Keratinocyte (primary cell): ENCODE data around the gene UBC. TPM values are rescaled to one million over a fixed set of nuclear protein-coding genes. Genes with fewer than 3 reads are reported as not detected.

Experiments used
- DNase-seq: peaks from one replicate; pipeline ENCODE4 v3.0.0-alpha.2; 2011; ENCODE audit warnings: low read depth, missing footprints, low spot score
- FAIRE-seq: peaks from 2 replicates; lab custom pipeline; 2011; peaks lifted over from hg19 to GRCh38; lab: Jason Lieb, UNC
- H2AFZ ChIP-seq: 2 replicates; pipeline ENCODE4 v1.6.0; 2012; ENCODE audit warnings: low read length, control low read depth, inconsistent platforms; ENCODE audit not compliant: control insufficient read depth
- H3K27ac ChIP-seq: 2 replicates; pipeline ENCODE4 v1.5.1; 2011; ENCODE audit warnings: low read length; ENCODE audit not compliant: control insufficient read depth, insufficient read depth
- H3K27me3 ChIP-seq: 3 replicates; pipeline ENCODE4 v1.6.0; 2011; ENCODE audit warnings: low read length; ENCODE audit not compliant: control insufficient read depth, insufficient read depth; ENCODE audit errors: extremely low read depth
- H3K36me3 ChIP-seq, 2 experiments: 2 replicates in 1 of 2; 3 replicates in 1 of 2; pipeline ENCODE4 v1.5.1; 2011; ENCODE audit warnings: low read length in 2 of 2, mild to moderate bottlenecking in 1 of 2; ENCODE audit not compliant: control insufficient read depth in 2 of 2, insufficient read depth in 2 of 2; ENCODE audit errors: extremely low read depth in 1 of 2
- H3K4me1 ChIP-seq: 3 replicates; pipeline ENCODE4 v1.5.1; 2011; ENCODE audit warnings: low read length; ENCODE audit not compliant: control insufficient read depth, insufficient read depth; ENCODE audit errors: extremely low read depth
- H3K4me2 ChIP-seq: 3 replicates; pipeline ENCODE4 v1.6.0; 2011; ENCODE audit warnings: low read depth, low read length; ENCODE audit not compliant: control insufficient read depth, insufficient read depth; ENCODE audit errors: extremely low read depth
- H3K4me3 ChIP-seq, 3 experiments: fragments of 200-600 bp in 1 of 3; sonication (generic) in 1 of 3; 2 replicates in 2 of 3; 3 replicates in 1 of 3; pipeline ENCODE4 v1.5.1; 2011 to 2016; ENCODE audit warnings: low read length in 3 of 3, mild to moderate bottlenecking in 3 of 3, control low read depth in 2 of 3, inconsistent platforms in 1 of 3, low read depth in 1 of 3, mixed read lengths in 1 of 3, mixed run types in 1 of 3, moderate library complexity in 1 of 3; ENCODE audit not compliant: control insufficient read depth in 2 of 3, insufficient read depth in 2 of 3; ENCODE audit errors: extremely low read depth in 1 of 3
- H3K79me2 ChIP-seq: 2 replicates; pipeline ENCODE4 v1.6.0; 2012; ENCODE audit warnings: low read length; ENCODE audit not compliant: control insufficient read depth, insufficient read depth
- H3K9ac ChIP-seq: 3 replicates; pipeline ENCODE4 v1.6.0; 2011; ENCODE audit warnings: low read length; ENCODE audit not compliant: control insufficient read depth, insufficient read depth; ENCODE audit errors: extremely low read depth
- H3K9me1 ChIP-seq: 3 replicates; pipeline ENCODE4 v1.6.0; 2011; ENCODE audit warnings: low read length; ENCODE audit not compliant: control insufficient read depth, insufficient read depth; ENCODE audit errors: extremely low read depth
- H3K9me3 ChIP-seq: 2 replicates; pipeline ENCODE4 v1.5.1; 2012; ENCODE audit warnings: low read depth, low read length; ENCODE audit not compliant: control insufficient read depth
- H4K20me1 ChIP-seq: 3 replicates; pipeline ENCODE4 v1.6.0; 2011; ENCODE audit warnings: low read length; ENCODE audit not compliant: control insufficient read depth, insufficient read depth; ENCODE audit errors: extremely low read depth
- CTCF ChIP-seq, 3 experiments: IDR thresholded peaks in 1 of 3; conservative IDR thresholded peaks in 1 of 3; optimal IDR thresholded peaks in 1 of 3; 2 replicates in 2 of 3; 3 replicates in 1 of 3; pipeline versions ENCODE3 to v1.5.1; 2011; ENCODE audit warnings: low read length in 3 of 3, mild to moderate bottlenecking in 3 of 3, moderate library complexity in 2 of 3, control low read depth in 1 of 3, inconsistent platforms in 1 of 3; ENCODE audit not compliant: insufficient read depth in 2 of 3; ENCODE audit errors: extremely low read depth in 1 of 3
- EZH2 ChIP-seq: IDR thresholded peaks from one replicate; pipeline ENCODE4 v1.6.1; 2012; ENCODE audit warnings: inconsistent platforms, mild to moderate bottlenecking, low read length, moderate library complexity
- dilution Hi-C: fragments of 300-500 bp; cut with MboI; formaldehyde crosslinking; loops from one replicate; pipeline ENCODE4 v1.7.0; 2020; ENCODE audit warnings: low sequenced_read_pairs; ENCODE audit not compliant: extremely low pct_ligation_motif_present
- polyA plus RNA-seq, 5 experiments: library from polyadenylated mRNA; depleted of rRNA in 3 of 5; stranded (reverse) in 3 of 5; stranded (forward) in 1 of 5; unstranded in 1 of 5; fragments of >200 nt; gene quantifications; 1 replicate in 1 of 5; 2 replicates in 3 of 5; 3 replicates in 1 of 5; pipeline versions ENCODE4 v1.2.1 to v1.2.3, GENCODE V29; 2011 to 2012; ENCODE audit warnings: missing spikeins in 2 of 5, low read depth in 1 of 5, low replicate concordance in 1 of 5

Gene UBC
- polyA plus RNA-seq, 1 donor (not counting 4 experiments of a cell fraction or from before 2014, with no cell fraction given): 2,363 TPM

- H3K9ac ChIP-seq: peak overlapping the region; percentile 26
- no peaks in the 10 kb centered on the region for H4K20me1 ChIP-seq
- H3K27me3 ChIP-seq: no peaks in the 10 kb centered on the region
- no peaks in the 10 kb centered on the region for H3K9me3 ChIP-seq
- H3K4me3 ChIP-seq: peak overlapping the region; percentile 13 to 44 (median 36)
- FAIRE-seq: peak; percentile 85
- peak overlapping the region; percentile 87 for H3K4me2 ChIP-seq
- H3K36me3 ChIP-seq: no peaks in the 10 kb centered on the region
- no peaks in the 10 kb centered on the region for H3K9me1 ChIP-seq
- peak overlapping the region; percentile 75 for H2AFZ ChIP-seq
- DNase-seq: no peak
- dilution Hi-C loops: no loop called here
- TF ChIP-seq EZH2 (no peak), CTCF (optimal IDR thresholded peaks at IDR 0.05 in 1 of 3, IDR thresholded peaks at IDR 0.05 in 1 of 3, conservative IDR thresholded peaks at IDR 0.05 in 1 of 3; ENCODE audit: extremely low read depth in 1 of 3, insufficient read depth in 2 of 3, low read length in 3 of 3) (peak; percentile 91 to 99 (median 96))
- H3K27ac ChIP-seq: peak overlapping the region; percentile 96
- H3K79me2 ChIP-seq: no peaks in the 10 kb centered on the region
- H3K4me1 ChIP-seq: peaks cover 26% of the 10 kb centered on the region
Measured at GRCh38 chr12:124940393-124941169, 26.1 kb upstream of the UBC start.

GRCh38 chr12:124940143-124940392 is 25.6 kb upstream of the UBC start:
- H2AFZ ChIP-seq: no peak overlapping the region
- peak overlapping the region; percentile 96 for H3K27ac ChIP-seq
- no peaks in the 10 kb centered on the region for H3K27me3 ChIP-seq
- FAIRE-seq (no peak), DNase-seq (no peak)
- H3K4me3 ChIP-seq: peak overlapping the region in 2 of 3 experiments; percentile 10 to 31
- H3K79me2 ChIP-seq: no peaks in the 10 kb centered on the region
- no peaks in the 10 kb centered on the region for H3K9me3 ChIP-seq
- no peaks in the 10 kb centered on the region for H4K20me1 ChIP-seq
- no peak for TF ChIP-seq CTCF (optimal IDR thresholded peaks at IDR 0.05 in 1 of 3, IDR thresholded peaks at IDR 0.05 in 1 of 3, conservative IDR thresholded peaks at IDR 0.05 in 1 of 3; ENCODE audit: extremely low read depth in 1 of 3, insufficient read depth in 2 of 3, low read length in 3 of 3)
- no peak for TF ChIP-seq EZH2
- H3K4me2 ChIP-seq: peak overlapping the region; percentile 87
- dilution Hi-C loops: no loop called here
- H3K36me3 ChIP-seq: no peaks in the 10 kb centered on the region
- peaks cover 26% of the 10 kb centered on the region for H3K4me1 ChIP-seq
- H3K9ac ChIP-seq: peak overlapping the region; percentile 26
- H3K9me1 ChIP-seq: no peaks in the 10 kb centered on the region
